Bronchial epithelial cell (primary cell): Measurements from ENCODE around the gene TCOF1. TPM values are rescaled to one million over a fixed set of nuclear protein-coding genes. Genes with fewer than 3 reads are reported as not detected.
A peak's percentile ranks its signal among the peaks of the same experiment; 100 is the strongest.

Experiments used
- DNase-seq: peaks from one replicate; pipeline ENCODE4 v3.0.0-alpha.2; 2010; ENCODE audit warnings: low read depth
- FAIRE-seq: peaks from 2 replicates; lab custom pipeline; 2011; peaks lifted over from hg19 to GRCh38; lab: Jason Lieb, UNC
- H3K27me3 ChIP-seq: 2 replicates; pipeline ENCODE4 v1.5.1; 2011; ENCODE audit warnings: low read length; ENCODE audit not compliant: control insufficient read depth, insufficient read depth
- H3K36me3 ChIP-seq: 2 replicates; pipeline ENCODE4 v1.5.1; 2011; ENCODE audit warnings: low read length; ENCODE audit not compliant: control insufficient read depth, insufficient read depth
- H3K4me3 ChIP-seq: 2 replicates; pipeline ENCODE4 v1.5.1; 2011; ENCODE audit warnings: mild to moderate bottlenecking, low read depth, low read length, control low read depth
- total RNA-seq: library from RNA; depleted of rRNA; stranded (reverse); fragments of >200 nt; gene quantifications from 2 replicates; pipeline ENCODE4 v1.2.1, GENCODE V29; 2014
- TF ChIP-seq, protein P1 (sequence below): IDR thresholded peaks from 2 replicates; pipeline ENCODE4 v1.5.1; 2011; ENCODE audit warnings: mild to moderate bottlenecking, moderate library complexity, low read length, control low read depth, inconsistent platforms; ENCODE audit not compliant: insufficient read depth, severe bottlenecking

TCOF1 gene
- total RNA-seq, 1 donor from 2014 or later: 9.0 TPM

DNA sequence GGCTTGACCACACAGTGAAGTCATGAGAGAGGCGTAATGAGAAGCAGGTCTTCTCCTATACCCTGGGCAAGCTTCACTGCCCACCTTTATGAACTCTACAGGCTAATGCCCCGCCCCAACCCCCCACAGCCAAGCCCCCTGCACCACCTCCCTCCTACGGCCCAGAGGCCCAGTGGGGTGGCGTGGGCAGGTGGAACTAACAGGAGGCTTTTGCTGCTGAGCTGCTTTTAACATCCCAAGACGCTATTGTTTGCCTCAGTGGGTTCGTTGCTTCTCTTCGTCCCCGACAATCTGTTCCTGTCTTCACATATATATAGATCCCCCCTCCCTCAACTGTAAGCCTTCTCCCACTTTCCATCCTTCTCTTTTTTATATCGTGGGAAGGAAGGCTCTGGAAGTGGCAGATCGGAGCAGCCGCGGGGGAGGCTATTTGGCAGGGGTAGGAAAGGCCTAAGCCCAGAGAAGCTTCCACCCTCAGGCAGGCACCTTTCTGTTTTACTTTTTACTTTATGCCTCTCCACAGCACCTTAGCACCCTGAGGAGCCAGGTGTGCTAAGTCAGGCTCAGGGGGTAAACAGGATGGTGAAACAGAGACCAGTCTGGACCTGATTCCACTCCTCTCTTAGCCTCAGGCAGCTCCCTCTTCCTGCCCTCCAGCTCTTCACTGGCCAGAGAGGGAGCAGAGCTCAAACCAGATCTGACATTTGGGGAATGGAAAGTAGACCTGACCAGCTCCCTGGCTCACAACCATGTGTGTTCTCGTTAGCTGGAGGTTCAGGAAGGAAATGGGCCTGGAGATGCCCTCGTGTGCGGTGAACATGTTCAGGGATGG lies 28.7 kb downstream of the TCOF1 start:
- peak; percentile 93 for FAIRE-seq
- peaks cover 47% of the 10 kb centered on the region for H3K36me3 ChIP-seq
- H3K27me3 ChIP-seq: no peaks in the 10 kb centered on the region
- no peak overlapping the region for H3K4me3 ChIP-seq
- peak; percentile 13 for DNase-seq
- TF ChIP-seq, protein P1, sequence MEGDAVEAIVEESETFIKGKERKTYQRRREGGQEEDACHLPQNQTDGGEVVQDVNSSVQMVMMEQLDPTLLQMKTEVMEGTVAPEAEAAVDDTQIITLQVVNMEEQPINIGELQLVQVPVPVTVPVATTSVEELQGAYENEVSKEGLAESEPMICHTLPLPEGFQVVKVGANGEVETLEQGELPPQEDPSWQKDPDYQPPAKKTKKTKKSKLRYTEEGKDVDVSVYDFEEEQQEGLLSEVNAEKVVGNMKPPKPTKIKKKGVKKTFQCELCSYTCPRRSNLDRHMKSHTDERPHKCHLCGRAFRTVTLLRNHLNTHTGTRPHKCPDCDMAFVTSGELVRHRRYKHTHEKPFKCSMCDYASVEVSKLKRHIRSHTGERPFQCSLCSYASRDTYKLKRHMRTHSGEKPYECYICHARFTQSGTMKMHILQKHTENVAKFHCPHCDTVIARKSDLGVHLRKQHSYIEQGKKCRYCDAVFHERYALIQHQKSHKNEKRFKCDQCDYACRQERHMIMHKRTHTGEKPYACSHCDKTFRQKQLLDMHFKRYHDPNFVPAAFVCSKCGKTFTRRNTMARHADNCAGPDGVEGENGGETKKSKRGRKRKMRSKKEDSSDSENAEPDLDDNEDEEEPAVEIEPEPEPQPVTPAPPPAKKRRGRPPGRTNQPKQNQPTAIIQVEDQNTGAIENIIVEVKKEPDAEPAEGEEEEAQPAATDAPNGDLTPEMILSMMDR: no peak

GRCh38 chr5:150389531-150390266 lies 32.2 kb downstream of the TCOF1 start:
- TF ChIP-seq, protein P1: no peak
- Histone ChIP-seq H3K27me3 (no peaks in the 10 kb centered on the region), H3K4me3 (no peak overlapping the region), H3K36me3 (peaks cover 47% of the 10 kb centered on the region)
- FAIRE-seq (no peak), DNase-seq (no peak)

DNA sequence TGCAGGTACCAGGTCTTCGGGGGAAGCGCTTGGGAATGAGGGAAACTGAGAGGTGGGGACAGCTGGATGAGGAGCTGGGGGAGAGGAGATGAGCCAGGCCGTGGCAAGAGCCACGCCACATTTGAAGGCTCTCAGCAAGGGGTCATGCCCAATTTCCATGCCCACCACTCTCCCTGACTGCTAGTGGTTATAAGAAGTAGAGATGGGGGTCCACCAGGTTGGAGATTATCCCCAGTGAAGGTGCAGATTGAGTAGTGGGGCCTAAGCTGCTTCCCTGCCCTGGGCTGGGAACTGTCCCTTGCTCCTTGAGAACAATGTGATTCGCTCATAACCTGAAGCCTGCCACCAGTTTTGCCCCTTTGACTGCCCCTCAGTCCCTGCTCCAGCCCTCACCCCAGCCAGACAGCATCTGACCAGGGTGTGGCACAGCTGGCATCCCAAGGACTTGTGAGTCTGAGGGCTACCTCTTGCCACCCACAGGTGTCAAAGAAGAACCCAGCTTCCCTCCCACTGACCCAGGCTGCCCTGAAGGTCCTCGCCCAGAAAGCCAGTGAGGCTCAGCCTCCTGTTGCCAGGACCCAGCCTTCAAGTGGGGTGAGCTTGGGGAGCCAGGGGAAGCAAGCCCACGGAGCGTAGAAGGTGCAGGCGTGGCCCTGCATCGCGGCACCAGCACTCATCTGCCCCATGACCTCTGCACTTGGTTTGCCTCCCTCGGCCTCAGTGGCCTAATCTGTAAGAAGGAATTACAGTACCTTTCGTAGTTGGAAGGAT lies 33.8 kb downstream of the TCOF1 start:
- FAIRE-seq (no peak), DNase-seq (no peak)
- Histone ChIP-seq H3K27me3 (no peaks in the 10 kb centered on the region), H3K36me3 (peaks cover 48% of the 10 kb centered on the region), H3K4me3 (no peak overlapping the region)
- TF ChIP-seq, protein P1: no peak

- H3K36me3 ChIP-seq: peaks cover 45% of the 10 kb centered on the region
- DNase-seq (no peak), FAIRE-seq (no peak)
- TF ChIP-seq, protein P1: no peak
- H3K4me3 ChIP-seq: no peak overlapping the region
- H3K27me3 ChIP-seq: no peaks in the 10 kb centered on the region
These were observed 34.5 kb downstream of the TCOF1 start for GRCh38 chr5:150391986-150392385.

DNA sequence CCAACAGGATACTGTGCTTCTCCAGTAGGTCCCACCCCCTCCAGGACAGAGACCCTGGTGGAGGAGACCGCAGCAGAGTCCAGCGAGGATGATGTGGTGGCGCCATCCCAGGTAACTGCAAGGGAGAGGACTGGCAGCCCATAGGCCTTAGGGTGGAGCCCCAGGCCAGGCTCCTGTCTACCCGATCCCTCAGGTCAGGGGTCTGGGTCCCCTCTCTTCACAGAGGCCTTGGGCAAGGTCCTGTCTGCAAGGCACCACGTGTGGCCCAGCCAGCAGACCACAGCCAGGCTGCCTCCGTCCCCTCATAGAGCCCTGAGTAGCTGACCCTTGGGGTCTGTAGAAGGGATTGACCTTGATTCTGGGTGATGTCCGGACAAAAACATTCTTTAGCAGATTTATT lies 35.2 kb downstream of the TCOF1 start:
- FAIRE-seq (no peak), DNase-seq (no peak)
- Histone ChIP-seq H3K36me3 (peaks cover 45% of the 10 kb centered on the region), H3K27me3 (no peaks in the 10 kb centered on the region), H3K4me3 (no peak overlapping the region)
- TF ChIP-seq, protein P1: no peak
